Activated naive CD4-positive, alpha-beta T cell treated with anti-CD3 and anti-CD28 coated beads, Interleukin-2, amount 50 U/mL, for 72 hours (primary cell): ENCODE results near the gene ATXN7. TPM values are rescaled to one million over a fixed set of nuclear protein-coding genes. Genes with fewer than 3 reads are reported as not detected.

Experiments
- ATAC-seq, 2 donors: fragments of 150-1000 bp; cut with Tn5 transposase; 2 replicates each; pipeline ENCODE4 v1.10.0; 2021; ENCODE audit warnings: mild to moderate bottlenecking in 2 of 2, moderate library complexity in 2 of 2
- DNase-seq, 2 donors: peaks; one replicate each; pipeline ENCODE4 v3.0.0; 2021 to 2022; ENCODE audit warnings: low spot score in 2 of 2
- H3K27ac Mint-ChIP-seq, 2 donors: one replicate each; pipeline ENCODE4 v1.8.0; 2022; ENCODE audit warnings: mild to moderate bottlenecking in 2 of 2, mixed read lengths in 2 of 2
- H3K36me3 Mint-ChIP-seq, 2 donors: one replicate each; pipeline ENCODE4 v1.8.0; 2022; ENCODE audit warnings: mixed read lengths in 2 of 2
- H3K9me3 Mint-ChIP-seq, 2 donors: one replicate each; pipeline ENCODE4 v1.8.0; 2022; ENCODE audit warnings: mixed read lengths in 2 of 2
- total RNA-seq, 2 donors: library from RNA; stranded (reverse); gene quantifications; one replicate each; pipeline ENCODE4 v1.2.3, GENCODE V29; 2022

Gene ATXN7
- total RNA-seq, 2 donors from 2014 or later, result 28.6 to 54.9 TPM

- DNase-seq (no peak), ATAC-seq (no peak)
- no peaks in the 10 kb centered on the region for H3K9me3 Mint-ChIP-seq
- peak overlapping the region in 1 of 2 donors; percentile 2 for H3K27ac Mint-ChIP-seq
- H3K36me3 Mint-ChIP-seq, result no peaks in the 10 kb centered on the region
Observed at GRCh38 chr3:63880653-63881052, 17.0 kb downstream of the ATXN7 start.

- no peaks in the 10 kb centered on the region for H3K9me3 Mint-ChIP-seq
- peaks cover 0 to 7% of the 10 kb centered on the region in 2 donors for H3K36me3 Mint-ChIP-seq
- ATAC-seq (no peak), DNase-seq (no peak)
- no peak overlapping the region for H3K27ac Mint-ChIP-seq
Observed at GRCh38 chr3:63886858-63887257, 23.2 kb downstream of the ATXN7 start.

DNA sequence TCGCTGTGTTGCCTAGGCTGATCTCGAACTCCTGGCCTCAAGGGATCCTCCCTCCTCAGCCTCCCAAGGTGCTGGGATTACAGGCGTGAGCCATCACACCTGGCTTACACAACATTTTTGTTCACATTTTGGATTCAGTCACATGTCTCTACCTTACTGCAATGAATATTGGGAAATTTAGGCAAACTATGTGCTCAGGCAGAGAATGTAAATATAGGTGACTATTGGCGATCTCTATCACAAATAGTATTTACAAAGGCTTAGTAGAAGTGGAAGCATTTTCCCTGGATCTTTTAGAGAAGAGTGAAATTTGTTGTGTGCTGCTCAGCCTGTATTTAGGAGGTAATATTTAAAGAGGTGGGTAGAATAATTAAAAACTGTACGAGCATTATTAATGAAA, 27.9 kb downstream of the ATXN7 start:
- H3K9me3 Mint-ChIP-seq, result no peaks in the 10 kb centered on the region

DNA sequence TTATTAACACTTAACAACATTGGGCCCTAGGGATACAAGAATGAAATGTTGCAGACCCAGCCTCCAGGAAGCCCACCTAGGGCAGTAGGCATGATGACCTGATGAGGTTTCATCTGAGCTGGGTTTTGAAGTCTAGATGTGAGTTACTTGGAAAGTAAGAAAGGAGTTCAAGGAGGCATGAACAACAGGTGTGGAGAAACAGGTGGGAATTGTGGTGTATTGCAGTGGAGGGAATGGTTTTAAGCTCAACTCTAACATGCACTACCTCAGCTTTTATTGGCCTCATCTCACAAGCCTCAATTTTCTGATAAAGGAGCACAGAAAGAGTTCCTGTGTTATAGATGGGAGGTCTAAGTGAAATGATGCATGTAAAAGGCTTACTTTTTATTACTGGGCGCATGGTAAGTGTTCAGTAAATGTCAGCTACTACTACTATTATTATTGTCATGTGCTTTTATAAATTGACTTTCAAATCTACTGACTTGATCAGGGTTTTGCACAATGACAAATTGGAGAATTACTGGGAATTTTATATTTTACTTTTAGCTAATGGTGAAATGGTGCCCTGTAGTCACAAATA, 29.2 kb downstream of the ATXN7 start:
- Mint-ChIP-seq H3K9me3 (no peaks in the 10 kb centered on the region), H3K36me3 (peaks cover 0 to 25% of the 10 kb centered on the region in 2 donors), H3K27ac (peak overlapping the region; percentile 12 to 41)
- no peak for DNase-seq
- ATAC-seq, result no peak

More for the DNA sequence above, 27.9 kb downstream of the ATXN7 start:
- DNase-seq, result no peak
- Mint-ChIP-seq H3K27ac (no peak overlapping the region), H3K36me3 (peaks cover 0 to 25% of the 10 kb centered on the region in 2 donors)
- ATAC-seq, result no peak

- peak; percentile 39 to 78 for ATAC-seq
- Mint-ChIP-seq H3K9me3 (peaks cover 0 to 5% of the 10 kb centered on the region in 2 donors), H3K27ac (peak overlapping the region; percentile 62 to 81), H3K36me3 (peaks cover 10 to 46% of the 10 kb centered on the region in 2 donors)
- no peak for DNase-seq
Observed at GRCh38 chr3:63895422-63896189, 31.9 kb downstream of the ATXN7 start.

DNA sequence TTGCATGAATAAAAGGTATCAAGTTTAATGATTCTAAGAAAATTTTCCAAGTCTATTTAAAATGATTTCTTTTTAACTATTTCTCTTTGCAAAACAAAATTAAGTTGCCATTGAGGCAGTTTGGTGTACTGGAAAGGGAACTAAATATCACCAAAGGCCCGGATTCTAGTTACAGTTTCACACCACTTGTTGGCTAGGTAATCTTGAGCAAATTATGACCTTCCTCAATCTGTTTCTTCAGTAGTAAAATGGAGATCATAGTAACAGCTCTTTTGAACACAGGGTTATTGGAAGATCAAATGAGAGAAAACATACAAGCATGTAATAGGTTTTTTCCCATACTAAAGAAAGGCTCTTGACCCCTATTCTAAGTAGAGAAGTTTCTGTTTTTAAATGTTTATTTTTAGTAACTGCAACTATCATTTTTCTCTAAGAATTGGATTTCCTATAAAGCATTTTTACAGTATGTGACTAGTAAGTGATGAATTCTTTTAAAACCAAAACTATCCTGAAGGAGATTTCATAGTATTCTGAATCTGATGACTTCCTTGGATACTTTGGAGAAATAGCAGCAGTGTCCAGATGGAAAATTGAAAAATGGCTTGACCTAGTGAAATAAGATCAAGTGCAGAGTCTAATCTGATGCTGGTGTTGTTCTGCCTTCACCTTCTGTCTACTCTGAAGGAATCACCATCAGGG, 32.8 kb downstream of the ATXN7 start:
- peaks cover 0 to 5% of the 10 kb centered on the region in 2 donors for H3K9me3 Mint-ChIP-seq
- no peak for DNase-seq
- H3K36me3 Mint-ChIP-seq, result peaks cover 11 to 50% of the 10 kb centered on the region in 2 donors
- H3K27ac Mint-ChIP-seq, result no peak overlapping the region
- no peak for ATAC-seq

- ATAC-seq, result peak; percentile 53 to 71
- peaks cover 0 to 5% of the 10 kb centered on the region in 2 donors for H3K9me3 Mint-ChIP-seq
- H3K36me3 Mint-ChIP-seq, result peaks cover 11 to 37% of the 10 kb centered on the region in 2 donors
- peak overlapping the region; percentile 0 to 86 for H3K27ac Mint-ChIP-seq
- DNase-seq, result no peak
Observed at GRCh38 chr3:63900010-63900409, 36.3 kb downstream of the ATXN7 start.

GRCh38 chr3:63900459-63900858, 36.8 kb downstream of the ATXN7 start:
- no peak for ATAC-seq
- Mint-ChIP-seq H3K27ac (peak overlapping the region; percentile 0 to 46), H3K36me3 (peaks cover 11 to 37% of the 10 kb centered on the region in 2 donors), H3K9me3 (peaks cover 0 to 5% of the 10 kb centered on the region in 2 donors)
- DNase-seq, result no peak

GRCh38 chr3:63905731-63906620, 42.3 kb downstream of the ATXN7 start:
- no peak for DNase-seq
- no peak for ATAC-seq
- H3K36me3 Mint-ChIP-seq, result peaks cover 0 to 14% of the 10 kb centered on the region in 2 donors
- H3K9me3 Mint-ChIP-seq, result no peaks in the 10 kb centered on the region
- no peak overlapping the region for H3K27ac Mint-ChIP-seq

DNA sequence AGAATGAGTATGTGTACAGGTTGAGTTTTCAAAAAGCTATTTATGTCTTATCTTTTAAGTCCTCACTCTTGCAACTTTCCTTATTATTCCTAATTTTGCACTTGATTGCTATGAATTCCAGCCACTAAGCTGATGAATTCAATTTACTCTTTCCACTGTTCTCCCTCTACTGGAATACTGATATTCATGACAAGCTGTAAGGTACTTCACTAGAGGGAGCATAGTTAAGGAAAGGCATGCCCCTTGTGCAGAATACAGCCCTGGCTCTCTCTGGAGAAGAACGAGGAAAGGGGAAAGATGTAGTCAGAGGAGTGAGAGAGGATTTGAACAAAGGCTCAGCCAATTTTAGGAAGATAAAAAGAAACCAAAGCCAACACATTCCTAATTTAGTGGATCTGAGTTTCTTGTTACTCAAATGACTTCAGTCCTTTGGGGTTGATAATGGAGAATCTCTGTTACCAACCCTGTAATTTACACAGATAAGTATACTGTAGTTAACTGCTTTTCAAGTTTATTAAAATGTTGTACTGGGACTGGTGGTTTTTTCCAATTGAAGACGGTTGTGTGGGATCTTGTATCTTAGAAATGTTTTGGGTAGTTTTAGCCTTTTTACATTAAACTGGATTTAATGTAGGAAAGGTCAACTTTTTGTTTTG, 44.5 kb downstream of the ATXN7 start:
- Mint-ChIP-seq H3K9me3 (no peaks in the 10 kb centered on the region), H3K36me3 (peaks cover 0 to 6% of the 10 kb centered on the region in 2 donors), H3K27ac (no peak overlapping the region)
- ATAC-seq (no peak), DNase-seq (no peak)

- no peak for DNase-seq
- Mint-ChIP-seq H3K9me3 (no peaks in the 10 kb centered on the region), H3K27ac (no peak overlapping the region), H3K36me3 (peaks cover 0 to 5% of the 10 kb centered on the region in 2 donors)
- no peak for ATAC-seq
Observed at GRCh38 chr3:63908776-63909175, 45.1 kb downstream of the ATXN7 start.

DNA sequence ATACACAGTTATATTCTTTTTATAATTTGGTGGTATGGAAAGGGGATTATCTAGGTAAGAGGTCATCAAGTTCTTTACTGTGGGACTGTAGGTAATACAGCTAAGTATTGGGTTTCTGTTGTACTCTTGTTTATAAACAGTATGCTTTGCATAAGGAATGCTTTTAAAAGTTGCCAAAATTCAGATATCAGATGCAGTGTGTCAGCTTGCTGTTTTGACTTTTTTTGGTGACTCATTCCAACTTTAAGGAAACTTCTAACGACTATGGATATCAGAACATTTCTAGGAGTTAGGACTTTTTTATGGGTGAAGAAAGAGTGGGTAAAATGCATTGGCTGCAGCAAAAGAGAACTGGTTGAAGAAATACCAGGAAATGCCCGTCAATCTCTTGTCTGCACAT, 45.8 kb downstream of the ATXN7 start:
- Mint-ChIP-seq H3K9me3 (no peaks in the 10 kb centered on the region), H3K36me3 (peaks cover 0 to 3% of the 10 kb centered on the region in 2 donors), H3K27ac (no peak overlapping the region)
- DNase-seq (no peak), ATAC-seq (no peak)

DNA sequence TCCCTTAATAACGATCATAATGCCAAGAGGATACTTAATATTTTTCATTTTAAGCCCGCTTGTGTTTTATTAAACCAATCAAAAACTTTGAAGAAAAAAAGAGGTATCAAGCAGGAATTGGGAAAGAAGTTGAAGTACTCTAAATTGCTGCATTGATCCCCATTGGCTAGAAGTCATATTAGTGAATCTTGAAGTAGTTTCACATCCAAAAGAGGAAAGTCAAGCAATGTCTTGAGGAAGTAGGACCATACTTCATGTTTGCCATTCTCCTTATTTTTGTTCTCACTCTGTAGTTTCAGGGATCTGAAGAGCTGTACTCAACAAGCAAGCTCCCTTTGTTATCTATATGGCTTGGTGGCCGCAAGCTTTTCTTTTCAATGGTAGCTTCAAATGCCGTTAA, 46.3 kb downstream of the ATXN7 start:
- H3K27ac Mint-ChIP-seq, result no peak overlapping the region
- no peaks in the 10 kb centered on the region for H3K9me3 Mint-ChIP-seq
- H3K36me3 Mint-ChIP-seq, result peaks cover 0 to 6% of the 10 kb centered on the region in 2 donors
- ATAC-seq, result no peak
- DNase-seq, result no peak

DNA sequence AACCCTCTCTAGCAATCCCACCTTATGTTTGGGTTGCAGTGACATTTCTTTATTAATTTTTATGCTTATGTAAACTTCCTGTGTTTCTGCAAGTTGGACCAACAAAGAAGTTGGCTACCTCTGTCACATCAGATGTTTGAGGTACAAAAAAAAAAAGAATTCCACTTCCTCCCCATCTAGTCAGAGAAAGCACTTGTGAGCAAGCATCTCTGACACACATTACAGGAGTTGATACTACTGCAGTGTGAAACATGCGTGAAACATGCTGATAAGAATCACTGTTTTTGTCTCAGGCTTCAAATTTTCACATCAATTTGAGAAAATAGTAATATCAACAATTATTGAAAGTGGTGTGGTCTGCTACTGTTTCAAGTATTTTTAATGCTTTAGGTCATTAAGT, 47.2 kb downstream of the ATXN7 start:
- H3K27ac Mint-ChIP-seq, result peak overlapping the region; percentile 92 to 96
- no peaks in the 10 kb centered on the region for H3K9me3 Mint-ChIP-seq
- no peak for DNase-seq
- peaks cover 0 to 6% of the 10 kb centered on the region in 2 donors for H3K36me3 Mint-ChIP-seq
- peak; percentile 45 to 50 for ATAC-seq

DNA sequence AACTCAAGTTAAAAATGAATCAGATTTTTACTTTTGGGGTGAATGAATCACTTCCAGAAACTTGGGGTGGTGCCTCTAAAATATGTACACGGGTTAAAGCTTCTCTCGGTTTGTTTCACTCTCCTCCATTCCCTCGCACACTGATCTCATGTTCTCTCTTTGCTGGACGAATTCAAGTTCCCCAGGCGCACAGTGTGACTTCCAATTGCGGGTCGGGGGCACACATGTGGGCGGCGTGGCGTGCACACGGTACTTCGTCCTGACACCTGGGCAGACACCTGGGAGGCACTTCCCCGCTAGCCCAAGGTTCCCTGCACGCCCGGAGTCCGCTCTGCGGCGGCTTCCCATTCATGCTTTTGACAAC, 47.8 kb downstream of the ATXN7 start:
- ATAC-seq (peak; percentile 71 to 74), DNase-seq (peak in 1 of 2 donors; percentile 50)
- Mint-ChIP-seq H3K9me3 (no peaks in the 10 kb centered on the region), H3K27ac (peak overlapping the region; percentile 92 to 96), H3K36me3 (peaks cover 2 to 11% of the 10 kb centered on the region in 2 donors)
